T-helper 17 cell (primary cell): ENCODE results near the gene PRAMEF27. TPM values are rescaled to one million over a fixed set of nuclear protein-coding genes. Genes with fewer than 3 reads are reported as not detected.
"Not testable (repeated sequence)": the region's sequence is repeated elsewhere in the genome, so short reads cannot be mapped to it uniquely, and the experiment has no call there.

Source experiments
- ATAC-seq: fragments of 150-1000 bp; cut with Tn5 transposase; 2 replicates; pipeline ENCODE4 v1.10.0; 2021; ENCODE audit warnings: mild to moderate bottlenecking, moderate library complexity
- DNase-seq, 3 donors: peaks; one replicate each; pipeline versions ENCODE4 v3.0.0 to v3.0.0-alpha.2; 2020 to 2021
- H3K9me3 ChIP-seq: one replicate; pipeline ENCODE4 v1.7.0; 2013; ENCODE audit warnings: low read length, mild to moderate bottlenecking; ENCODE audit not compliant: control insufficient read depth, poor library complexity, severe bottlenecking
- H3K27ac Mint-ChIP-seq: one replicate; pipeline ENCODE4 v1.8.0; 2022; ENCODE audit warnings: mild to moderate bottlenecking, moderate library complexity, mixed read lengths
- H3K27me3 Mint-ChIP-seq: one replicate; pipeline ENCODE4 v1.8.0; 2022; ENCODE audit warnings: mixed read lengths
- H3K36me3 Mint-ChIP-seq: one replicate; pipeline ENCODE4 v1.8.0; 2022; ENCODE audit warnings: low read depth, mixed read lengths
- H3K4me1 Mint-ChIP-seq: one replicate; pipeline ENCODE4 v1.8.0; 2022; ENCODE audit warnings: mild to moderate bottlenecking, mixed read lengths
- H3K4me3 Mint-ChIP-seq: one replicate; pipeline ENCODE4 v1.8.0; 2022; ENCODE audit warnings: mild to moderate bottlenecking, moderate library complexity, mixed read lengths
- total RNA-seq, 4 donors: library from RNA in 2 of 4; stranded (reverse) in 2 of 4; gene quantifications; one replicate each; pipeline ENCODE4 v1.2.3 and lab custom pipeline; 2022 to 2026

Gene PRAMEF27
- total RNA-seq (not detected), total RNA-seq (lab: John Stamatoyannopoulos, UW) (0 reads per million in 2 donors)

- H3K36me3 Mint-ChIP-seq, H3K27ac Mint-ChIP-seq, H3K27me3 Mint-ChIP-seq, ATAC-seq, H3K4me1 Mint-ChIP-seq, DNase-seq, H3K4me3 Mint-ChIP-seq, H3K9me3 ChIP-seq: not testable (repeated sequence)
Measured at GRCh38 chr1:13056475-13056874, at the start of gene PRAMEF27. PRAMEF27 (minus strand) TSS chr1:13056575; CDS start chr1:13053659, 2,916 bp downstream.

- not testable (repeated sequence) for H3K27ac Mint-ChIP-seq, H3K4me3 Mint-ChIP-seq, H3K36me3 Mint-ChIP-seq, H3K27me3 Mint-ChIP-seq, H3K4me1 Mint-ChIP-seq, DNase-seq, H3K9me3 ChIP-seq, ATAC-seq
Measured at GRCh38 chr1:13070474-13070873, 14.1 kb upstream of the PRAMEF27 start, which contains the start of gene PRAMEF25. PRAMEF25 (plus strand) TSS chr1:13070774; CDS start chr1:13073694, 2,920 bp downstream.

- ATAC-seq = not testable (repeated sequence)
Measured at GRCh38 chr1:13019846-13020245, 36.5 kb downstream of the PRAMEF27 start.

GRCh38 chr1:13011932-13012331 is 44.4 kb downstream of the PRAMEF27 start:
- ATAC-seq, H3K36me3 Mint-ChIP-seq, H3K27ac Mint-ChIP-seq, H3K4me1 Mint-ChIP-seq, H3K27me3 Mint-ChIP-seq, H3K4me3 Mint-ChIP-seq, H3K9me3 ChIP-seq, DNase-seq: not testable (repeated sequence)

More at GRCh38 chr1:13019846-13020245, 36.5 kb downstream of the PRAMEF27 start:
- not testable (repeated sequence) for H3K9me3 ChIP-seq, H3K27me3 Mint-ChIP-seq, H3K4me1 Mint-ChIP-seq, H3K4me3 Mint-ChIP-seq, H3K36me3 Mint-ChIP-seq, DNase-seq, H3K27ac Mint-ChIP-seq

- H3K9me3 ChIP-seq, H3K27me3 Mint-ChIP-seq, DNase-seq, ATAC-seq, H3K36me3 Mint-ChIP-seq, H3K4me3 Mint-ChIP-seq, H3K4me1 Mint-ChIP-seq, H3K27ac Mint-ChIP-seq: not testable (repeated sequence)
Measured at GRCh38 chr1:13009348-13009747, 47.0 kb downstream of the PRAMEF27 start.

GRCh38 chr1:13005732-13006131 is 50.6 kb downstream of the PRAMEF27 start:
- not testable (repeated sequence) for H3K4me3 Mint-ChIP-seq, H3K27me3 Mint-ChIP-seq, ATAC-seq, H3K9me3 ChIP-seq, H3K36me3 Mint-ChIP-seq, H3K27ac Mint-ChIP-seq, DNase-seq, H3K4me1 Mint-ChIP-seq

Other genes with a start within 250 kb of the PRAMEF27 start
- not detected for gene PRAMEF11, start 225.2 kb downstream of the PRAMEF27 start, total RNA-seq
- gene HNRNPCL1, start 207.9 kb downstream of the PRAMEF27 start, total RNA-seq = not detected
- not detected for gene PRAMEF2, start 199.5 kb downstream of the PRAMEF27 start, total RNA-seq
- not detected for gene PRAMEF4, start 170.4 kb downstream of the PRAMEF27 start, total RNA-seq
- not detected for gene PRAMEF10, start 158.3 kb downstream of the PRAMEF27 start, total RNA-seq
- not detected for gene PRAMEF7, start 140.0 kb downstream of the PRAMEF27 start, total RNA-seq
- gene PRAMEF6, start 109.0 kb downstream of the PRAMEF27 start, total RNA-seq = not detected
- not detected for gene HNRNPCL3, start 4.2 kb upstream of the PRAMEF27 start, total RNA-seq
- not detected for gene PRAMEF25, start 14.2 kb upstream of the PRAMEF27 start, total RNA-seq
- gene HNRNPCL2, start 60.3 kb upstream of the PRAMEF27 start, total RNA-seq = not detected
- not detected for gene PRAMEF26, start 99.4 kb upstream of the PRAMEF27 start, total RNA-seq
- not detected for gene HNRNPCL4, start 109.1 kb upstream of the PRAMEF27 start, total RNA-seq
- gene PRAMEF9, start 115.3 kb upstream of the PRAMEF27 start, total RNA-seq = not detected
- not detected for gene PRAMEF13, start 144.8 kb upstream of the PRAMEF27 start, total RNA-seq
- gene PRAMEF18, start 169.6 kb upstream of the PRAMEF27 start, total RNA-seq = not detected
- gene PRAMEF5, start 197.6 kb upstream of the PRAMEF27 start, total RNA-seq = not detected
- not detected for gene PRAMEF8, start 228.6 kb upstream of the PRAMEF27 start, total RNA-seq
- not detected for gene PRAMEF33, start 247.0 kb upstream of the PRAMEF27 start, total RNA-seq